NOMO-1 treated with DMSO at 0.1 percent for 48 hours (cell line): ENCODE data around the gene ALG14.
A peak's percentile ranks its signal among the peaks of the same experiment; 100 is the strongest.
"Not testable (repeated sequence)": the region's sequence is repeated elsewhere in the genome, so short reads cannot be mapped to it uniquely, and the experiment has no call there.

Source experiments
- DNase-seq: peaks from one replicate; lab custom pipeline; 2025; ENCODE audit not compliant: unreplicated experiment; lab: John Stamatoyannopoulos, UW

Gene ALG14

DNA sequence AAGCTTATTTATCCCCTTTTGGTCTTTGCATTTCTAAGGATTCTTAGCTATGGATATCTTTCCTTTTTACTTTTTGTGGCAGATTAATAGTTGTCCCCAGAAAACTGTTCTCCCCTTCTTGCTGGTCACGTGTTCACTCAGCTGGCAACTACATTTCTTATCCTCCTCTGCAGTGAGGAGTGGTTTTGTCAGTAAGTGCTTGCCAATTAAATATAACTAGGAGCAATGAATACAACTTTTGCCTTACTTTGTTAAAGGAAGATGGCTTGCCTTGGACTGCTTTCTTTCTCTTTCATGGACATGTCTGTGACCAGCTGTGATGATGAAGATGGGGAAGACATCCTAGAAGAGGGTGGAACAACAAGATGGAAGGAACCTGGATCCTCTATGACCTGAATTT lies 15.6 kb upstream of the ALG14 start:
- DNase-seq = no peak

DNA sequence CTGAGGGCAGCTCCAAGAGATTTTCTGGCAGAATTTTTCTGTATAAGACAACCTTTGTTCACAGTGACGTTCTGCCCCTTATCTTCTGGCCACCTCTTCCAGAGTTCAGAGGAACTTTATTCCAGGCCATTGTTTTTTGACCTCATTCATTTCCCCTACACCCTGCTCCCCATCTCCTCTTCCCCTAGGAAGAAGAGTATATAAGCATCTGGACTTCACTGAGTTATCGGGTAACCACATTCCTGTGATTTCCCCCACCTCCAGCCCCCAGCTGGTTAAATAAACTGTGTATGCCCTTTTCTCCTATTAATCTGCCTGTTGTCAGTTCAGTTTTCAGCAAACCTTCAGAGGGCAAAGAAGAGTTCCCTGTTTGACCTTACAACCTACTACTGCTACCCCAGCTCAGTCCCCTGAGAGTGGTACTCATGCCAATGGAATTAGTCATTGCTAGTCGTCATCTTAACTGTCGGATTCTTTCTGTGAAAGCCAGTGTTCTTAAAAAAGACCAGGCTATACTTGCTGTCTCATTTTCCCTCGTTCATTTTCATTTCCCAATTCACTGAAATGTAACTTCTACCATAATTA lies 14.3 kb upstream of the ALG14 start:
- peak; percentile 40 for DNase-seq

DNA sequence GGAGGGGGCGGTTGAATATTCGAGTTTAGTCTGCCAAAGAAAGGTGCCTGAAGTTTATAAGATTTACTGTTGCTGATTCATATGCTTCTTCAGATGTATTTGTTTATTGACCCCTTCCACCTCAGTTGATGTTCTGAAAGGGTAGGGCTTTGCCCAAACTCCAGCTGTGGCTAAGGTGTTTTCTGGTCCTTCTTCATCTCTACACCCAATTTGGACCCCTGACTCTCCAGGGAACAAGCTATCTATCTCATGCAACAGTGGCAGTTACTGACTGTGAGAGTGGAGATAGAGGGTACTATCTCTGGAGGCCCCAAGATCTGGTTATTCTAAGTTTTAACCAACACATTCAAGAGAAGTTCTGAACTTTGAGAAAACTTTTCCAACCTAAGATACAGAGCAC lies 12.6 kb upstream of the ALG14 start:
- no peak for DNase-seq

DNA sequence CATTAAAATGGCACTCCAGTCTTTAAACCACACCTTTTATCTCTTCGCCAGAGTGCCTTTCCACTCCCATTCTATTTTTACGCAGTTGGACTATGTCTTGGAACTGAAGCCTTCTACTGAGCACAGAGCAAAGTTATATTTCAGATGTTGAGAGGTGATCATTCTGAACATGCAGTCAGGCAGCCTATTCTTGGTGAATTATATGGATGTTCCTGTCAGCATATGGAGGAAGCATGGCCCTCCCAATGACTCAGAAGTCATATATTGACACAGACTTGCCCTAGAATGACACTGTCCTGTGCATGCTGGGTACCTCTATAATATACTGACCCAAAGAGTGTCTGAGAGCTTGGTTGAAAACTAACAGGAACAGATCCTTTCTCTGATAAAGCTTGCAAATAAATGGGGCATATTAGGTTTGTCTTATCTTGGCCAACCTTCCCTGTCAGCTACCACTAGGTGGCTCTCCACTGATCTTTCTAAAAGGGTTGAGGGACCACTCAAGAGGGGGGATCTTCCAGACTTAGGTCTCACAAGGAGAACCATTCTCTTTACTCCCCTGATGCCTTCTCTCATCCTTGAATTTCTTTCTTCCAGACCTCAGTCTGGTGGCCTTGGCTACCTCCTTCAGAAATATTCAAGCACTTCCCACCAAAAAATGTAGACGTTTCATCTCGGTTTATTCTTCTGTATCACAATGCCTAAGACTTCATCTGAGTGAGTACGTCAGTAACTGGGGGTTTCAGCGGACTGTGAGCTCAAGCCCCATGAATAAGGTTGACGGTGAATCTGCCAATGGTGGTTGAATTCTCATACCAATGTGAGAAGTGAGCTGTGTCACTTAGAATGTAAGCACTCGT lies 11.8 kb upstream of the ALG14 start:
- DNase-seq = peak; percentile 9

DNA sequence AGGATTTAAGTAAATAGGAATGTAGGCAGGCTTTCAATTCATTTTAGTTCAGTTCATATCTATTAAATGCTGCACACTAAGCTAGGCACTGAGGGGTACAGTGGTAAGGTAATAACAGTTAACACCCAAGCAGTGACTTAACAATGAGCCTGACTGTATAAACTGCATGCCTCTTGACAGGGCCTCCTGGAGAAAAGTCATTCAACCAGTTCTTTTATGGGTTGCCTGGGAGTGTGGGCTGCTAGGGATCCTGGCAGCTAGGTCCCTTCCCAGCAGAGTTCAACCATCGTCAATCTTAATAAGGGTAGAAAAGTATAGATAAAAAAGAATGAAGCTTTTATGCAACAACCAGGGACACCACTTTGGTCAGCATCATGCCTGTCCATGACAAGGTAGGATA lies 8.1 kb upstream of the ALG14 start:
- no peak for DNase-seq

DNA sequence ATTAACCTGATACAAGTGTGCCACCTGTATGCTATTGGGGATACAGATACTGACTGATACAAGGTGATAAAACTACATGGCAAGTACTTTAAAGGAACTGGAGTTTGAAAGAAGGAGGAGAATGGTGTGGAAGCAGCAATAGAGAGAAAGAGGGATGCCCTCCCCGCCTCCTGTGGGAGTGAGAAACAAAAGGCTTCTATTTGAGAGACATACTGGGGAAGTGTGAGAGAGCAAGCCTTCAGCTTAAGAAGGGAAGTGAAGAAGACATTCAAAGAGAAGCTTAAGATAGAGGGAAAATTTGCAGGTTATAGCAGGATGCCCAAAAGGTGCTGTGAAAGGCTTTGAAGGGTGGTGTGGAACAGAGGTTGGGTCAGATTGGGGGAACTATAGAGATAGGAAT lies 7.7 kb upstream of the ALG14 start:
- DNase-seq = no peak

DNA sequence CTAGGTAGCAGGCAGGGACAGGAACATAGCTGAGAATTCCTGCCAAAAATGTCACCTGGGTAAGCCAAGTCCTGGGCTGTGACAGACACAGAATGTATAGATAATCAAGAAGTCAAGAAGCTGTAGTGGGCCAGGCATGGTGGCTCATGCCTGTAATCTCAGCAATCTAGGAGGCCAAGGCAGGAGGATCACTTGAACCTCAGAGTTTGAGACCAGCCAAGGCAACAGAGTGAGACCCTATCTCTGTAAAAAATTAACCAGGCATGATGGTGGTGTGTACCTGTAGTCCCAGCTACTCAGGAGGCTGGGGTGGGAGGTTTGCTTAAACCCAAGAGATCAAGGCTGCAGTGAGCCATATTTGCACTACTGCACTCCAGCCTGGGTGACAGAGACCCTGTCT lies 3.3 kb upstream of the ALG14 start:
- no peak for DNase-seq

DNA sequence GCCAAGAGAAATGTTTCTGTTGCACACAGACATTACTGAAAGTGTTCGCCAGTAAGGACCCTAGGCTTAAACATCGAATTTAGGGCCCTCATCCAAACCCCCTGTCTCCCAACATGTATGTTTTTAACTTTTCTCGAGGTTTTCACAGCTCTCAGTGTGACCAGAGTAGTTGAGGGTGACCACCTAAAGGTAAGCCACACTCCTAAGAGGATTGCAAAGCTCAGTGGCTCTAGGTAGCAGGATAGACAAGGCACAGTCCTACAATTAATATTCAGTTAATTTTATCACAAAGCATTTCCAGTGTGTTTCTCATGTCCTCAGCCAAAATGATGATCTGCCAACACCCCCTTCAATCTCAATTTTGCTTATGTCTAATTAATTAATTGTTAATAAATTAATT lies 695 bp upstream of the ALG14 start:
- peak; percentile 17 for DNase-seq

DNA sequence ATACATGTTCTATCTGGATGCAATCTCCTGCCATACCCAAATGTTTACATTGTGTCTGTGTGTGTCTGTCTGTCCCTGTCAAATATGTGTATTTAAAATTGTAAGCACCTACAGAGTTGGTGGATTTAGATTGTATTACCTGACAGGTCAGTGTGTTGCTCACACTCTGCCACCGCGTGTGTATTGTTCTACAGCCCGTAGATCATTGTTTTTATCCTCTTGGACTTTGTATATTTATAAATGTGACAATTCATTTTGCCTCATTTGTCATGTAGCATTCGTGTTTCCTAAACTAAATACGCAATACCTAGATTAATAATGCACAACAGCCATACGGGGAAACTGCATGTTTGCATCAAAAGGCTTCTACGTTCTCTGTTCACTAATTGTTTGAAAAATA lies 634 bp downstream of the ALG14 start:
- DNase-seq = no peak

DNA sequence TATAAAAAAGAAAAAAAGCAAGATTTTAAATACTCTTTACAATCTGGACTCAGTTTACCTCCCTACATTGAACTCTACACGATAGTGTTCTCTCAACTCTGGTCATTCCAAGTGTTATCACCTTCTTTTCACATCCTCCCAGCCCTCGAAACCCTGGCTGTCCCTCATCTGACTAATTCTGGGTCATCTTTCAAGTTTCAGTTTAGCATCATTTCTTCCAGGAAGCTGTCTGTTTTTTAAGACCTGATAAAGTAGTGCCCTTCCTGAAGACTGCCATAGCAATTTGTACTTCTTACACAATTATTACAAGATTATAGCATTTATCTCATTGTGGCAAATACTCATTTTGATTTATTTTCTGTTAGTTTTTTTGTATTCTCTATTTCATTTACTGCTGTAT lies 1.2 kb downstream of the ALG14 start:
- no peak for DNase-seq

DNA sequence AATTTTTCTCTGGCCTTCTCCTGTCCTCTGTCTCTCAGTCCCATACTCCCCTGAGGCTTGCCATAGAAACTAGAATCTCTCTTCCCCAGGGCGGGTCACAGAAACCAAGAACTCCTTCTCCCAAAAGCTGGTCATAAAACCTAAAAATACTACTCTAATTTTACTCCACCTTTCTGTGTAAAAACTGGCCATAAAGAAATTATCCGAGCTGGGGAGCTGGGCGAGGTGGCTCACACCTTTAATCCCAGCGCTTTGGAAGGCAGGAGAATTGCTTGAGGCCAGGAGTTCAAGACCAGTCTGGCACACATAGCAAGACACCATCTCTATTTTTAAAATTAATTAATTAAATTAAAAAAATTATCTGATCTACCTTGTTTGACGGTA lies 3.0 kb downstream of the ALG14 start:
- DNase-seq = no peak

DNA sequence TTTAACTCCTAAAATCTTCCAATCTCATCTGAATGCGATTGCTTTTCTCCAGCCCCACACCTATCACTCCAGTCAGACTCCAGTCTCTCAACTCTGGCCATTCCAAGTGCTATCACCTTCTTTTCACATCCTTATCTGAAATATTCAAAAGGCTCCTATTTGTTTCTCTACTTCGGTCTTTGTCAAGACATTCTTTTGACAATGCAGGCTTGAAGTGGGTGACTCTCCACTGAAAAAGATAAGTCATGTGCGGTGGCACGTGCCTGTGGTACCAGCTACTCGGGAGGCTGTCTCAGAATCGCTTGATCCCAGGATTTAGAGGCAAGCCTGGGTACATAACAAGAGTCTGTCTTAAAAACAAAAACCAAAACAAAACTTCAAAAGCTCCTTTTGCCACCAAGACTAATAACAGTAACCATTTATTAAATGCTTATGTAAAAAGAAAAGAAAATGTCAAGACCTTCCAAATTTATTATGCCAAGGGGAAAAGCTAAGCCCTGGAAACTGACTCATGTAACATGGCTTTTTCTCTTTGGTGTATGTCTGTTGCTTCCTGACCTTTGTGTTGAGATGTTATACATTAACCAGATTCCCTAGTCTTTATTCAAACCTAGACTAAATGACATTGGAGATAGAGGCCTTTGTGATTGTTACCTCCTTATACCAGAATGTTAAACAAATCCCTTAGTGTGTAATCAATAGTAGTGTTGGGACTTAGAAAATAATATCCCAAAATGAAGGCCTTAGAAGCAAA lies 3.6 kb downstream of the ALG14 start:
- no peak for DNase-seq

DNA sequence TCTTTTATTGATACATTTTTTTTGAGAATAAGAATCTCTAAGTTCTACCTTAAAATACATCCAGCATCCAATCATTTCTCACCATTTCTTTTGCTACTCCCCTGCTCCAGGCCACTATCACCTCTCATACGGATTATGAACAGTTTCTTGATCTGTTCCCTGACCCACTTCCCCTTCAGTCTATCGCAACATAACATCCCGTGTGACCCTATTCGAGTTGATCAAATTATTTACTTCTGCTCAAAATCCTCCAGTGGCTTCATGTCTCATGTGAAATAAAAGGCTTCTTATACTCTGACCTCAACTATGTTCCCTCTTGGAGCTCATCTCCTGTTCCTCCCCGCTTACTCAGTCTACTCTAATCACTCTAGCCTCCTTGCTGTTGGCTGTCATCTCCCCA lies 5.2 kb downstream of the ALG14 start:
- peak; percentile 14 for DNase-seq

DNA sequence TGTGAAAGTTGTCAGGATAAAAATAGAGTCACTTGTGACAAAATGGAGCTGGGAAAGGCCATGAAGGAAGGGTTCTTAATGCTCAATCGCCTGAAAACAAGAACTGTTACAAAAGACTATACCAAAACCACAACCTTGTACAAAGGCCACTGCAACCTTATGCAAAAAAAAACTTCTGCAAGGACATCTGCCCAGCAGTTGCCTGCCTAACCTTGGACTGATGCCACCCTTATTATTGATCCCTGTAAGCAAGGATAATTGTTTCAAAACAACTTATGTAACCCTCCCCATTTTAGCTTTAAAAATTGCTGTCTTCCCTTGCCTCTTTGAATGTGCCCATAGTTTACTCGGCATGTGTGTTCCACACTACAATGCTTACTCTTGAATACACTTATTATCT lies 5.7 kb downstream of the ALG14 start:
- peak; percentile 42 for DNase-seq

DNA sequence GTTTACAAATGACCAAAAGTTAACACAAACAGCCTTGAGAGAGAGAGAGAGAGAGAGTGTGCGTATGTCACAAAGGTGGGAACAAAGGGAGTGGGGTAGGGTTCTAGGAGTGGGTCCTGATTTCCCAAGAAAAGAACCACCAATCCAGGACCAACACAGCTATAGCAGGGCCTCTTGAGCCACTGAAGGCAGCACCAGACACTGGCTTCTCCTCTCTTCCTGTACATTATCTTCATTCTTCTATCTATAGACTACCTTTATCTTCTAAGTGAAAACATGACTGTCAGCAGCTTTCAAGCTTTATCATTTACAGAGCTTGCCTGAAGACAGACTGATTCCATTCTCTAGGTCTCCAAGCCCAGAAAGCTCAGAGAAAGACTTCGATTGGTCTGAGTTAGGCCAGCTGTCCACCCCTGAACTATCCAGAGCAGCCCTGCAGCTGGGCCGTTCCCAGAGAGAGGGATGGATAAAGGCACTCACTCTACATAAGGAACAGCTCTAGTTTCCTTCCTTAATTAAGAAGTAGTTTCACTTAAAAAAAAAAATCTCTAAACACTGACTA lies 11.2 kb downstream of the ALG14 start:
- no peak for DNase-seq

DNA sequence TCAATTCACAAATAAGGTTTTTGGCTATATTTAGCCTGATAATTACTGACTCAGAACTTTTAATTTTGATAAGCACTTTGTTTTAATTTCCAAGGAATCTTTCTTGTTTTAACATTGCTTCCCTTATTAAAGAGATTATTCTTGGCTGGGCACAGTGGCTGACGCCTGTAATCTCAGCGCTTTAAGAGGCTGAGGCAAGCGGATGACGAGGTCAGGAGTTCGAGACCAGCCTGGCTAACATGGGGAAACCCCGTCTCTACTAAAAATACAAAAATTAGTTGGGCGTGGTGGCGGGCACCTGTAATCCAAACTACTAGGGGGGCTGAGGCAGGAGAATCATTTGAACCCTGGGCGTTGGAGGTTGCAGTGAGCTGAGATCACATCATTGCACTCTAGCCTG lies 13.8 kb downstream of the ALG14 start:
- DNase-seq = no peak

DNA sequence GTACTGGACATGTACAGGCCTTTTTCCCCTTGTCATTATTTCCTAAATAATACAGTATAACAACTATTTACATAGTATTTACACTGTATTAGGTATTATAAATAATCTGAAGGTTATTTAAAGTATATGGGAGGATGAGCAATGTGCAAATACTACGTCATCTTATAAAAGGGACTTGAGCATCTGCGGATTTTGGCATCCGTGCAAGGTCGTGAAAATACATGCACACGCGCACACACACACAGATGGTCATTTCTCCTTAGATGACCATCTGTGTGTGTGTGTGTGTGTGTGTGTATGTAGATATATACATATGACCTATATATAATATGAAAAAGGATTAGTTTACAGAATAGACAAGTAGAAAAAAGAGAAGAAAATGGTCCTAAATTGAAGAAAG lies 15.4 kb downstream of the ALG14 start:
- DNase-seq = no peak

DNA sequence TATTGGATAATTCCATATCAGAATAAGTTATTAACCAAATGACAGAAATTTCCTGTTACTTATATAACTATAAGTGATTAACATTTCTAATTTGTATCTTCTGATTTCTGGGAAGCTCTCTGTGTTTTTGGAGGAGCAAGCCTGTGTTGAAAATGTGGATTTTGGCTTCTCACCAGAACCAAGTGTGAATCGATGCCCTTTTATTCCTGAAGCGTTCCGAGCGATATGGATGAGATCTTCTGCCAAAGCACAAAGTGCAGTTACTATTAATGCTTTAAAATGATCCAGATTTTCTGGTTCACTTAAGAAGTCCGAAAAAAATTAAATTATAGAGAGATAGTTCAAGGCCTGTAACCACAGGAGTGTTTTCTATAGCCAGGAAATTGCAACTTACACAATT lies 22.8 kb downstream of the ALG14 start:
- DNase-seq = no peak

DNA sequence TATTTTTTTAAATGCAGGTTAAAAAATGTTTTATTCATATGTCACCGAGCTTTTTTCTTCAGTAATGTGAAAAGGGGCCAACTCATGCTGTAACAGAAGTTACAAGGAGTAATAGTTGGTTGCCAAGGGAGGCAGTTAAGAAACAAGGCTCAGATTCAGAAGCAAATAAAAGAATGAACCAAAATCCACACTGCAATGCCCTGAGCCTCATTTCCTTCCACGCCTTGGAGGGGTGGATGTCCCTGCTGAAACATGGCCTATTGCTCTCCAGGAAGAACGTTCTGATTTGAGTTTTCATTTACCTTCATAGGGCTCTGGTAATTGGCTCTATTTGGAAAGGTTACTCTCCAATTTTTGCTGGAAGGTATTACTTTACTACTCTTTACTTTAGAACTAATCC lies 24.4 kb downstream of the ALG14 start:
- DNase-seq = no peak

DNA sequence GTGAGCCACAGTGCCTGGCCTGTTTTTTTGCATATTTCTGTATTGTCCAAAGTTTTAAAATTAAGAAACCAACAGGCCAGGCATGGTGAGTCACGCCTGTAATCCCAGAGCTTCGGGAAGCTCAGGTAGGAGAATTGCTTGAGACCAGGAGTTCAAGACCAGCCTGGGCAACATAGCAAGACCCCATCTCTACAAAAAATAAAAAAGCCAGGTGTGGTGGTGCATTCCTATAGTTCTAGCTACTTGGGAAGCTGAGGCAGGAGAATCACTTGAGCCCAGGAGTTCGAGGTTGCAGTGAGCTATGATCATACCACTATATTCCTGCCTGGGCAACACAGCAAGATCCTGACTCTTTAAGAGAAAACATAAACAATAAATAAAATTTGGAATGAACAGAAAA lies 25.1 kb downstream of the ALG14 start:
- not testable (repeated sequence) for DNase-seq

DNA sequence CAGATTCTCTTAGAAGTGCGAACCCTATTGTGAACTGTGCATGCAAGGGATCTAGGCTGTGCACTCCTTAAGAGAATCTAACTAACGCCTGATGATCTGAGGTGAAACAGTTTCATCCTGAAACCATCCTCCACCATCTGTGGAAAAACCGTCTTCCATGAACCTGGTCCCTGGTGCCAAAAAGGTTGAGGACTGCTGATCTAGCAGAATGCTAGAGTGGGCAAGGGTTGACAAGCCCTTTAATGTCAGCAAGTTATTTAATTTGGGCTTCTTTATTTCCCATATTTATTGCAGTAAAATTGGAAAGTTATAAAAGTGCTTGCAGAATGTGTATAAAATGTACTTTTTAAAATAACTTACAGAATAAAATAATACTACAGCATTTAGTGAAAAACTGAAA lies 26.4 kb downstream of the ALG14 start:
- DNase-seq = no peak
